ENCODE results near the gene MTMR8. TPM values are rescaled to one million over a fixed set of nuclear protein-coding genes. Genes with fewer than 3 reads are reported as not detected.
"Not testable (repeated sequence)": the region's sequence is repeated elsewhere in the genome, so short reads cannot be mapped to it uniquely, and the experiment has no call there.

Gene MTMR8
- total RNA-seq (2012; rRNA removed) = 0.25 and 0.44 TPM in 2 replicates

- Histone ChIP-seq H3K27me3 (ENCODE audit: control insufficient read depth, insufficient read depth, low read length) (no peaks in the 10 kb centered on the region), H3K9ac (ENCODE audit: low read depth, low read length) (peak within 1 kb of the TSS; percentile 38), H3K4me3 (ENCODE audit: low read length) (peak within 1 kb of the TSS; percentile 67), H3K4me1 (ENCODE audit: control insufficient read depth, insufficient read depth, low read length) (no peaks in the 10 kb centered on the region), H3K4me2 (ENCODE audit: low read length) (peak within 1 kb of the TSS; percentile 73), H3K36me3 (ENCODE audit: insufficient read depth, low read length) (no peaks in the 10 kb centered on the region), H3K9me3 (replicated peaks; ENCODE audit: low read length) (no peaks in the 10 kb centered on the region)
Measured at GRCh38 chrX:64394874-64395567, at the start of gene MTMR8. TSS of gene MTMR8 (minus strand) at chrX:64395452. CDS start at chrX:64395363, 89 bp downstream.

- Histone ChIP-seq H3K4me3 (ENCODE audit: low read length) (no peak overlapping the region), H3K4me1 (ENCODE audit: control insufficient read depth, insufficient read depth, low read length) (no peaks in the 10 kb centered on the region), H3K36me3 (ENCODE audit: insufficient read depth, low read length) (no peaks in the 10 kb centered on the region), H3K9ac (ENCODE audit: low read depth, low read length) (no peak overlapping the region), H3K27me3 (ENCODE audit: control insufficient read depth, insufficient read depth, low read length) (no peaks in the 10 kb centered on the region), H3K9me3 (replicated peaks; ENCODE audit: low read length) (no peaks in the 10 kb centered on the region), H3K4me2 (ENCODE audit: low read length) (no peak overlapping the region)
Measured at GRCh38 chrX:64439551-64439950, 44.3 kb upstream of the MTMR8 start.

GRCh38 chrX:64437665-64438064, 42.4 kb upstream of the MTMR8 start:
- Histone ChIP-seq H3K4me2 (ENCODE audit: low read length) (no peak overlapping the region), H3K36me3 (ENCODE audit: insufficient read depth, low read length) (no peaks in the 10 kb centered on the region), H3K4me3 (ENCODE audit: low read length) (no peak overlapping the region), H3K9me3 (replicated peaks; ENCODE audit: low read length) (no peaks in the 10 kb centered on the region), H3K27me3 (ENCODE audit: control insufficient read depth, insufficient read depth, low read length) (no peaks in the 10 kb centered on the region), H3K9ac (ENCODE audit: low read depth, low read length) (no peak overlapping the region), H3K4me1 (ENCODE audit: control insufficient read depth, insufficient read depth, low read length) (no peaks in the 10 kb centered on the region)

GRCh38 chrX:64437218-64437617, 42.0 kb upstream of the MTMR8 start:
- Histone ChIP-seq H3K4me3 (ENCODE audit: low read length) (no peak overlapping the region), H3K9ac (ENCODE audit: low read depth, low read length) (no peak overlapping the region), H3K4me2 (ENCODE audit: low read length) (no peak overlapping the region), H3K4me1 (ENCODE audit: control insufficient read depth, insufficient read depth, low read length) (no peaks in the 10 kb centered on the region), H3K36me3 (ENCODE audit: insufficient read depth, low read length) (no peaks in the 10 kb centered on the region), H3K27me3 (ENCODE audit: control insufficient read depth, insufficient read depth, low read length) (no peaks in the 10 kb centered on the region), H3K9me3 (replicated peaks; ENCODE audit: low read length) (no peaks in the 10 kb centered on the region)

GRCh38 chrX:64428371-64428770, 33.1 kb upstream of the MTMR8 start:
- no peaks in the 10 kb centered on the region for H3K36me3 ChIP-seq (ENCODE audit: insufficient read depth, low read length)
- no peaks in the 10 kb centered on the region for H3K27me3 ChIP-seq (ENCODE audit: control insufficient read depth, insufficient read depth, low read length)

GRCh38 chrX:64427787-64428186, 32.5 kb upstream of the MTMR8 start:
- no peaks in the 10 kb centered on the region for H3K9me3 ChIP-seq (replicated peaks; ENCODE audit: low read length)
- H3K27me3 ChIP-seq (ENCODE audit: control insufficient read depth, insufficient read depth, low read length) = no peaks in the 10 kb centered on the region
- H3K9ac ChIP-seq (ENCODE audit: low read depth, low read length) = no peak overlapping the region
- H3K4me1 ChIP-seq (ENCODE audit: control insufficient read depth, insufficient read depth, low read length) = no peaks in the 10 kb centered on the region
- H3K4me2 ChIP-seq (ENCODE audit: low read length) = no peak overlapping the region
- H3K4me3 ChIP-seq (ENCODE audit: low read length) = no peak overlapping the region
- H3K36me3 ChIP-seq (ENCODE audit: insufficient read depth, low read length) = no peaks in the 10 kb centered on the region

More at GRCh38 chrX:64428371-64428770, 33.1 kb upstream of the MTMR8 start:
- H3K4me2 ChIP-seq (ENCODE audit: low read length) = no peak overlapping the region
- H3K4me1 ChIP-seq (ENCODE audit: control insufficient read depth, insufficient read depth, low read length) = no peaks in the 10 kb centered on the region
- no peaks in the 10 kb centered on the region for H3K9me3 ChIP-seq (replicated peaks; ENCODE audit: low read length)
- H3K9ac ChIP-seq (ENCODE audit: low read depth, low read length) = no peak overlapping the region
- no peak overlapping the region for H3K4me3 ChIP-seq (ENCODE audit: low read length)

- Histone ChIP-seq H3K4me2 (ENCODE audit: low read length) (no peak overlapping the region), H3K9me3 (replicated peaks; ENCODE audit: low read length) (no peaks in the 10 kb centered on the region), H3K9ac (ENCODE audit: low read depth, low read length) (no peak overlapping the region), H3K4me3 (ENCODE audit: low read length) (no peak overlapping the region), H3K36me3 (ENCODE audit: insufficient read depth, low read length) (no peaks in the 10 kb centered on the region), H3K27me3 (ENCODE audit: control insufficient read depth, insufficient read depth, low read length) (no peaks in the 10 kb centered on the region), H3K4me1 (ENCODE audit: control insufficient read depth, insufficient read depth, low read length) (no peaks in the 10 kb centered on the region)
Measured at GRCh38 chrX:64427281-64427680, 32.0 kb upstream of the MTMR8 start.

GRCh38 chrX:64409730-64410129, 14.5 kb upstream of the MTMR8 start:
- not testable (repeated sequence) for H3K4me2 ChIP-seq (ENCODE audit: low read length); H3K9me3 ChIP-seq (replicated peaks; ENCODE audit: low read length); H3K36me3 ChIP-seq (ENCODE audit: insufficient read depth, low read length); H3K4me1 ChIP-seq (ENCODE audit: control insufficient read depth, insufficient read depth, low read length); H3K27me3 ChIP-seq (ENCODE audit: control insufficient read depth, insufficient read depth, low read length); H3K4me3 ChIP-seq (ENCODE audit: low read length); H3K9ac ChIP-seq (ENCODE audit: low read depth, low read length)

GRCh38 chrX:64398088-64398487, 2.8 kb upstream of the MTMR8 start:
- Histone ChIP-seq H3K27me3 (ENCODE audit: control insufficient read depth, insufficient read depth, low read length) (no peaks in the 10 kb centered on the region), H3K4me3 (ENCODE audit: low read length) (no peak overlapping the region), H3K9me3 (replicated peaks; ENCODE audit: low read length) (no peaks in the 10 kb centered on the region), H3K9ac (ENCODE audit: low read depth, low read length) (no peak overlapping the region), H3K4me1 (ENCODE audit: control insufficient read depth, insufficient read depth, low read length) (no peaks in the 10 kb centered on the region), H3K36me3 (ENCODE audit: insufficient read depth, low read length) (no peaks in the 10 kb centered on the region), H3K4me2 (ENCODE audit: low read length) (no peak overlapping the region)

- H3K4me3 ChIP-seq (ENCODE audit: low read length) = peak overlapping the region; percentile 67
- H3K36me3 ChIP-seq (ENCODE audit: insufficient read depth, low read length) = no peaks in the 10 kb centered on the region
- H3K9me3 ChIP-seq (replicated peaks; ENCODE audit: low read length) = no peaks in the 10 kb centered on the region
- H3K27me3 ChIP-seq (ENCODE audit: control insufficient read depth, insufficient read depth, low read length) = no peaks in the 10 kb centered on the region
- no peak overlapping the region for H3K9ac ChIP-seq (ENCODE audit: low read depth, low read length)
- H3K4me1 ChIP-seq (ENCODE audit: control insufficient read depth, insufficient read depth, low read length) = no peaks in the 10 kb centered on the region
- H3K4me2 ChIP-seq (ENCODE audit: low read length) = peak overlapping the region; percentile 73
Measured at GRCh38 chrX:64395568-64395929, 297 bp upstream of the MTMR8 start.

- H3K4me2 ChIP-seq (ENCODE audit: low read length) = peak overlapping the region; percentile 73
- peak overlapping the region; percentile 67 for H3K4me3 ChIP-seq (ENCODE audit: low read length)
Measured at GRCh38 chrX:64394059-64394873, 986 bp downstream of the MTMR8 start.

GRCh38 chrX:64389489-64389888, 5.8 kb downstream of the MTMR8 start:
- no peaks in the 10 kb centered on the region for H3K9me3 ChIP-seq (replicated peaks; ENCODE audit: low read length)
- no peak overlapping the region for H3K9ac ChIP-seq (ENCODE audit: low read depth, low read length)
- no peaks in the 10 kb centered on the region for H3K36me3 ChIP-seq (ENCODE audit: insufficient read depth, low read length)
- no peak overlapping the region for H3K4me2 ChIP-seq (ENCODE audit: low read length)
- no peaks in the 10 kb centered on the region for H3K4me1 ChIP-seq (ENCODE audit: control insufficient read depth, insufficient read depth, low read length)
- no peaks in the 10 kb centered on the region for H3K27me3 ChIP-seq (ENCODE audit: control insufficient read depth, insufficient read depth, low read length)
- no peak overlapping the region for H3K4me3 ChIP-seq (ENCODE audit: low read length)

More at GRCh38 chrX:64394059-64394873, 986 bp downstream of the MTMR8 start:
- Histone ChIP-seq H3K9me3 (replicated peaks; ENCODE audit: low read length) (no peaks in the 10 kb centered on the region), H3K4me1 (ENCODE audit: control insufficient read depth, insufficient read depth, low read length) (no peaks in the 10 kb centered on the region), H3K36me3 (ENCODE audit: insufficient read depth, low read length) (no peaks in the 10 kb centered on the region), H3K27me3 (ENCODE audit: control insufficient read depth, insufficient read depth, low read length) (no peaks in the 10 kb centered on the region), H3K9ac (ENCODE audit: low read depth, low read length) (no peak overlapping the region)

All from skeletal muscle satellite cell (primary cell).